ENCODE results near the gene MAGEA3.
"Not testable (repeated sequence)": the region's sequence is repeated elsewhere in the genome, so short reads cannot be mapped to it uniquely, and the experiment has no call there.

The MAGEA3 gene

GRCh38 chrX:152663086-152663485 lies 35.5 kb upstream of the MAGEA3 start:
- Histone ChIP-seq H3K9me3 (no peaks in the 10 kb centered on the region), H3K4me3 (ENCODE audit: low read depth, low read length) (no peak overlapping the region), H3K4me1 (no peaks in the 10 kb centered on the region), H3K27me3 (no peaks in the 10 kb centered on the region), H3K36me3 (no peaks in the 10 kb centered on the region)
- TF ChIP-seq CTCF (IDR thresholded peaks at IDR 0.05; ENCODE audit: low read depth, low read length) = no peak
- no peak for DNase-seq

- Histone ChIP-seq H3K4me3 (ENCODE audit: low read depth, low read length) (no peak overlapping the region), H3K4me1 (no peaks in the 10 kb centered on the region), H3K9me3 (no peaks in the 10 kb centered on the region), H3K27me3 (no peaks in the 10 kb centered on the region), H3K36me3 (no peaks in the 10 kb centered on the region)
- DNase-seq = no peak
- TF ChIP-seq CTCF (IDR thresholded peaks at IDR 0.05; ENCODE audit: low read depth, low read length) = no peak
These were observed 24.5 kb upstream of the MAGEA3 start for GRCh38 chrX:152674135-152674534.

- H3K27me3 ChIP-seq; H3K36me3 ChIP-seq; H3K4me1 ChIP-seq; DNase-seq; H3K4me3 ChIP-seq (ENCODE audit: low read depth, low read length); H3K9me3 ChIP-seq: not testable (repeated sequence)
These were observed 23.9 kb upstream of the MAGEA3 start for GRCh38 chrX:152674652-152675051.

- H3K36me3 ChIP-seq; H3K9me3 ChIP-seq; H3K27me3 ChIP-seq; H3K4me3 ChIP-seq (ENCODE audit: low read depth, low read length); DNase-seq; H3K4me1 ChIP-seq: not testable (repeated sequence)
These were observed 17.6 kb upstream of the MAGEA3 start for GRCh38 chrX:152681012-152681411.

- not testable (repeated sequence) for DNase-seq; H3K4me3 ChIP-seq (ENCODE audit: low read depth, low read length); H3K27me3 ChIP-seq; H3K4me1 ChIP-seq; H3K36me3 ChIP-seq; H3K9me3 ChIP-seq
These were observed 1.8 kb downstream of the MAGEA3 start for GRCh38 chrX:152700390-152700789.

- not testable (repeated sequence) for H3K36me3 ChIP-seq; H3K4me3 ChIP-seq (ENCODE audit: low read depth, low read length); H3K27me3 ChIP-seq; DNase-seq; H3K9me3 ChIP-seq; H3K4me1 ChIP-seq
These were observed 7.9 kb downstream of the MAGEA3 start for GRCh38 chrX:152706500-152706899.

GRCh38 chrX:152709173-152709572 lies 10.6 kb downstream of the MAGEA3 start, which contains the start of gene CSAG2:
Gene CSAG2, minus strand, starts transcription at chrX:152709273. Its CDS starts 161 bp downstream, at chrX:152709112.
- H3K9me3 ChIP-seq; H3K36me3 ChIP-seq; H3K27me3 ChIP-seq; H3K4me1 ChIP-seq; DNase-seq; H3K4me3 ChIP-seq (ENCODE audit: low read depth, low read length): not testable (repeated sequence)

GRCh38 chrX:152713195-152713594 lies 14.6 kb downstream of the MAGEA3 start:
- not testable (repeated sequence) for H3K27me3 ChIP-seq

GRCh38 chrX:152713815-152714787 lies 15.5 kb downstream of the MAGEA3 start, which contains the start of gene MAGEA2B:
Gene MAGEA2B, plus strand, starts transcription at chrX:152714628. Its CDS starts 2,479 bp downstream, at chrX:152717107.
- H3K4me3 ChIP-seq (ENCODE audit: low read depth, low read length); H3K4me1 ChIP-seq; H3K36me3 ChIP-seq; DNase-seq; H3K9me3 ChIP-seq; H3K27me3 ChIP-seq: not testable (repeated sequence)

More at GRCh38 chrX:152713195-152713594, 14.6 kb downstream of the MAGEA3 start:
- not testable (repeated sequence) for DNase-seq; H3K9me3 ChIP-seq; H3K4me1 ChIP-seq; H3K4me3 ChIP-seq (ENCODE audit: low read depth, low read length); H3K36me3 ChIP-seq

GRCh38 chrX:152725409-152725808 lies 26.8 kb downstream of the MAGEA3 start:
- Histone ChIP-seq H3K4me1 (no peaks in the 10 kb centered on the region), H3K36me3 (no peaks in the 10 kb centered on the region), H3K27me3 (no peaks in the 10 kb centered on the region), H3K4me3 (ENCODE audit: low read depth, low read length) (no peak overlapping the region), H3K9me3 (no peaks in the 10 kb centered on the region)
- no peak for DNase-seq
- TF ChIP-seq CTCF (IDR thresholded peaks at IDR 0.05; ENCODE audit: low read depth, low read length) = no peak

Data from BE2C (cell line).